Ammon's horn (tissue), 1 donor: ENCODE measurements around the gene ZNF593OS.

Experiments
- DNase-seq: peaks from one replicate; pipeline ENCODE4 v3.0.0-alpha.2; 2016; ENCODE audit warnings: low spot score

The ZNF593OS gene

GRCh38 chr1:26125946-26126320 is 45.7 kb downstream of the ZNF593OS start:
- no peak for DNase-seq

GRCh38 chr1:26125382-26125781 is 46.2 kb downstream of the ZNF593OS start:
- no peak for DNase-seq

- no peak for DNase-seq
These were observed 47.0 kb downstream of the ZNF593OS start for GRCh38 chr1:26124418-26125331.

DNA sequence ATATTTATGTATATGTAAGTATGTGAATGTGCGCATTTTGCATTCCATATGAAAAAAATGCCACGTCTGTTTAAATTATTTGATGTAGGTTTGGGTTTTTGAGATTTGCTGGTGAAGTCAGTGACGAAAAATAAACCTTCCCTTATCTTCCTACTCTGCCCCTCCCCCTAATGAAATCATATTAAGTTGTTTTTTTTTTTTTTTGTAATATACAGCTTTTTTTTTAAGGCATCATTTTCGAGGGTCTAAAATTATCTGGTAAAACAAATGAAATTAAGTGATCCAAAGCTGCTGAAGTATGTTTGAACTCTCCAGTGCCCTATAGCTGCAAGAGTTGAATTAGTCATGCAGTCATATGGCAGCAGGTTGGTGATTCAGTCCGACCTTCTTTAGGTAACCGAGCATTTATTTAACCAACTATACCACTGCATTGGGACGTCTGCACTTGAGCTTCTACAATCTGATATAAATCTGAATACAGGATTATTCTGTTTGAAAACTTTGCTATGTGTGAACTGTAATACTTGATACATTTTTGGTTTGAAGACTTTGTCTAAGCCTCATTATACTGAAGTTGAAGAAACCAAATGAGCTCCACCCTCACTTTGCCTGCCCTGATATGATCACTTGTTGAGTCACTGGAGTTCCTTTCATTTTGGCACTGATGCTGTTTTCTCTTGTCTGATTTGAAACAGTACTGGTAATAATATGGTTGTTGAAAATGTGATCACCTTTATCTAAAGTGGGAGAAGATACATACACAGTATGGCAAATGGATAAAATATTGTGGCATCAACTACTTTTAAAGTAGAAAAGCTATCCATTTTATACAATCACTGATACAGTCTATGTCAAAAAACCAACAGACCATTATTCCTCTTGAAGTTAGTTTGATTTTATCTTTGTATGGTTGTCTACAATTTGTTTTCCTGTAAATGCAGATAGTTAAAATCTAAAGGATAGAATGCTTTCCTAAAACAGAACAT is 48.4 kb downstream of the ZNF593OS start:
- DNase-seq: no peak

GRCh38 chr1:26121854-26122773 is 49.5 kb downstream of the ZNF593OS start:
- peak; percentile 21 for DNase-seq

DNA sequence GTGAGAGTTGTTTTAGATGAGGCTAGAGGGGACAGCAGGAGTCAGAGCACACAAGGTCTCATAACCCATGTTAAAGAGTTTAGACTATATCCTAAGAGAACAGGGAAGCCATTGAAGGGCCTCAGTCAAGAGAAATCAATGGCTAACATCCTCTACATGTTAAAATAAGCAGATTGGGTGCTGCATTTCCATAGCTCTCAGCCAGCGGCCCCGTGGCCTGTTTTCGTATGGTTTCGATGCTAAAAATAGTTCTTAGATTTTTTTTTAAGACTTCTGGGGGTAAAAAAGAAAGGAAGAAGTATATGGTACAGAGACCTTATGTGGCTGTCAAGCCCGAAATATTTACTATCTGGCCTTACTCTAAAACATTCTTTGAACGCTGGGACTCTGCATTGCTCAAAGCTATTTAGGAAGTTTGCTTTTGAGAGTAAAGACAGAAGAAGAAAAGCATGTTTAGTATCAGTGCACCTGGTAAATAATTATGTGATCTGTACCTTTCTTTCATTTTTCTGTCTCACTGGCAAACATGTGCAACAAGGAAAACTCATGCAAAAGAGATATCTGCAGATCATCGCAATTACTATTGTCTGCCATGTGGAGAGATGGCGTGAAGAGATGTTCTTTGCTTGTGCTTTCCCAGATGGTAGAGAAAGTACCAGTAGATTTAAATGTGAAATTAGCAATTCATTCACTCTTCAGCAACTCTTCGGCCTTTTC is 51.6 kb downstream of the ZNF593OS start:
- DNase-seq: no peak
